SU-DHL-6 (cell line): ENCODE results near the gene HID1.

ENCODE experiments used
- CTCF ChIP-seq: fragments of 200-600 bp; sonication (generic); IDR thresholded peaks from one replicate; pipeline ENCODE4 v1.5.1; 2017; ENCODE audit warnings: antibody characterized with exemption, mild to moderate bottlenecking, low read length, moderate library complexity; ENCODE audit not compliant: insufficient read depth, poor library complexity, severe bottlenecking
- EZH2phosphoT487 ChIP-seq: fragments of 200-600 bp; sonication (generic), shearing (Covaris generic); conservative IDR thresholded peaks from 2 replicates; pipeline ENCODE4 v1.6.1; 2018; ENCODE audit warnings: mild to moderate bottlenecking, antibody characterized with exemption, low read length, moderate library complexity, mixed read lengths

DNA sequence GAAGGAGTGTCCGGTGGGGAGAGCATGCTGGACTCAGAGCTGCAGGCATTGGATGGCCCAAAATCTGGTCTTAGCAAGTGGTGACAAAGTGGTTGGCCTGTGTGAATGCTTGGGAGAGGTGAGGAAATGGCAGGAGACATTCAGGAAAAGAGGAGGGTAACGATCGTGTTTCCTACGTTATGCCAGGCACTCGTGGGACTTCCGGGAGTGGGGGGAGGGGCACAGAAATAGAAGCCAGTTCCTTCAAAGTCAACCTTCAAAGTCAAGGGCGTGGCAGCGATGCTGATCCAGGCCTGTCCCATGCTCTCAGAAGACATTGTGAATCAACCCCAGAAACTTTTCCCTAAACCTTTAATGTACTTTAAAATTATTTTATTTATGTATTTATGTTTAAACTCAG lies 33.0 kb downstream of the HID1 start:
- TF ChIP-seq CTCF, result no peak
- TF ChIP-seq EZH2phosphoT487, result no peak
